GM18519 (cell line): ENCODE results near the gene HTR4.
A peak's percentile ranks its signal among the peaks of the same experiment; 100 is the strongest.
"Not testable (repeated sequence)": the region's sequence is repeated elsewhere in the genome, so short reads cannot be mapped to it uniquely, and the experiment has no call there.

Experiments
- ATAC-seq: cut with Tn5 transposase; IDR thresholded peaks from one replicate; pipeline ENCODE4 v1.9.1; 2021; ENCODE audit warnings: mild to moderate bottlenecking, moderate library complexity; ENCODE audit not compliant: unreplicated experiment, low FRiP score

The HTR4 gene

DNA sequence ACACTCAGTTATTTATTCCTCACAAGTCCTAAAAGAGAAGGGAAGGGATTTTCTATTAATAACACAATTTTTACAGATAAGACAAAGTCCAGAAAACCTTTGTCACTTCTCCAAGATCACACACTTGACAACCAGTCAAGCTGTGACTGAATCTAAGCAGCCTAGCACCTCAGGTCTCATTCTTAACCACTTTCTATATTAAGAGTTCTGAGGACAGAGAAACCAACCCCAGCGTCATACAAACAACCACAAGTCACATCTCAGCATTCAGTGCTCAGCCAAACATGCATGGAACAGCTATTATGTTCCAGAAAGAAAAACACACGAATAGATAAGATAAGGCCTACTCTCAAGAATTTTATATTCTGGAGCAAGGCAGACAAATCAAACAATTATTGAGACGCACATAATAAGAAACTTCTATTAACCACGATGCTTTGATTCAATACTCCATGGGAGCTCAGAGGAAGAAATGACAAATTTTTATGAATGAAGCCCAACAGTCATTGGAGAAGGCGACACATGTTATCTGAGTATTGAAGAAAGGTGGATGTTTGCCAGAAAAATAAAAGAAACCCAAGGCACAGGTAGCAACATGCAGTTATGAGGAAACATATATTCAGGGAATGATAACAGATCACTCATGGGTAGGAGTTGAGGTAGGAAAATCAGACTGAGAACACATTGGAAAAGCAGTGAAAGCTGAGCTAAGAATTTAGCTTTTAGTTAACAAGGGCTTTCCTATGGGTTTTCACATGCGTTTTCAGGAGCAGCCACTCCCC lies 113.1 kb downstream of the HTR4 start:
- ATAC-seq = peak; percentile 76

DNA sequence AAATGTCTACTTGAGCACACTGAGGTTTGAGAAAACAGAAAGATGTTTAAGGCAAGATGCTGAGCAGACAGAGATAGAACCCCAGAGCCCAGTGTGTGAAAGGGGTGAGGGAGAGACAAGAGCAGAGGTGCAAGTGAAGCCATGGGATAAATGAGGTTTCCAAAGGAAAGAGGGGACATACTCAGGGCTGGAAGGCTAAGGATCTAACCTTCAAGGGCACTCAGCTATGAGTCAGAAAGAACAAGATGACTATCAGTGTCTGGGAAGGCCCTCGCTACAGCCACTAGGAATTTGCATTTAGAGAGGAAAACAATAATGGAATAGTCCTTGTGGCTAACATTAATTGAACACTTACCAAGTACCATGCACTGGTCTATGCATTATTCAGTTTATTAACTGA lies 113.7 kb downstream of the HTR4 start:
- no peak for ATAC-seq

DNA sequence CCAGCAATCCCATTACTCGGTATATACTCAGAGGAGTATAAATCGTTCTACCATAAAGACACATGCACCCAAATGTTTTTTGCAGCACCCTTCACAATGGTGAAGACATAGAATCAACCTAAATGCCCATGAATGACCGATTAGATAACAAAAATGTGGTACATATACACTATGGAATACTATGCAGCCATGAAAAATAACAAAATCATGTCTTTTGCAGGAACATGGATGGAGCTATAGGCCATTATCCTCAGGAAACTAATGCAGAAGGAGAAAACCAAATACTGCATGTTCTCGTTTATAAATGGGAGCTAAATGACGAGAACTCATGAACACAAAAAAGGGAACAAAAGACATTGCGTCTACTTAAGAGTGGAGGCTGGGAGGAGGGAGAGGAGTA lies 114.5 kb downstream of the HTR4 start:
- no peak for ATAC-seq

DNA sequence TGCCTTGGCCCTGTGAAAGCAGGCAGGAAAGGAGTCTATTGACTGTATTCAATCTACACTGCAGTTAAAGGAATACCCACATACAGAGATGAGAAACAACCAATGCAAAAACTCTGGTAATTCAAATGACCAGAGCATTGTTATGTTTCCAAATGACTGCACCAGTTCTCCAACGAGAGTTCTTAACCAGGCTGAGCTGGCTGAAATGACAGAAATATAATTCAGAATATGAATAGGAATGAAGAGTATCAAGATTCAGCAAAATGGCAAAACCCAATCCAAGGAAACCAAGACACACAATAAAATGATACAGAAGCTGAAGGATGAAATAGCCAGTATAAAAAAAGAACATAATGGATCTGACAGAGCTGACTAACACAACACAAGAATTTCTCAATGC lies 119.1 kb downstream of the HTR4 start:
- no peak for ATAC-seq

DNA sequence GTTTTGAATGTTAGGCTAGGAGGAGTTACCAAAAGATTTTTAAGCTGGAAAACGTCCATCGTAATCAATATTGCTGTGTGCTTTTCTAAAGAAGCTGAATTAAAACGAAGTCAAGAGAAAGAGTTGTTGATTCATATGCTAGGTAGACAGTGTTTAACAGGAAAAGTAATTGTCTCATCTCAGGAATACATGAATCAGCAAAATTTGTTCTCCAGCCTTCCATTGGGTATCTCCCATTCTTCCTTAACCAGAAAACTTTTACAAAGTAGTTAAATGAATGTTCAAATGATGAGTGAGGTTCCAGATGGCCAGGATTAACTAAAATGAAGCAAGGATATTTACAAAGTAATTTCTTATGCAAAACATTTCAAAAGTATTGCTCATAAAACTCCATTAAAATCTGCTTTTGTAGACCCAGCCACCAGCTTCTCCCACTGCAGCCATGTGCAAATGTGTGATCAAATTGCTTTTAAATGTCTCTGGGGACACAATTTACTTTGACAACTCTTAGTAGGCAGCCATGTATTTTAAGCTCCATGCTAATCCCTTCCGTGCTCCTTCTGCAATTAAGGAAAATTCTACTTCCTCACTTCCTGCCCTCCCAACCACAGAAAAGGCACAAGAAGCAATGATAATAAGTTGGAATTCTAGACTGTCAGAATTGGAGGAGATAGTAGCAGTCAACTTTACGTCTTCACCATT lies 121.2 kb downstream of the HTR4 start:
- no peak for ATAC-seq

DNA sequence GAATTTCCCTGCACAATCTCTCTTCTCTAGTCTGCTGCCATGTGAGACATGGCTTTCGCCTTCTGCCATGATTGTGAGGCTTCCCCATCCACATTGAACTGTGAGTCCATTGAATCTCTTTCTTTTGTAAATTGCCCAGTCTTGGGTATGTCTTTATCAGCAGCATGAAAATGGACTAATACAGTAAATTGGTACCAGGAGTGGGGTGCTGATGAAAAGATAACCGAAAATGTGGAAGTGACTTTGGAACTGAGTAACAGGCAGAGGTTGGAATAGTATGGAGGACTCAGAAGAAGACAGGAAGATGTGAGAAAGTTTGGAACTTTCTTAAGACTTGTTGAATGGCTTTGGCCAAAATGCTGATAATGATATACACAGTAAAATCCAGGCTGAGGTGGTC lies 124.9 kb downstream of the HTR4 start:
- ATAC-seq = not testable (repeated sequence)

DNA sequence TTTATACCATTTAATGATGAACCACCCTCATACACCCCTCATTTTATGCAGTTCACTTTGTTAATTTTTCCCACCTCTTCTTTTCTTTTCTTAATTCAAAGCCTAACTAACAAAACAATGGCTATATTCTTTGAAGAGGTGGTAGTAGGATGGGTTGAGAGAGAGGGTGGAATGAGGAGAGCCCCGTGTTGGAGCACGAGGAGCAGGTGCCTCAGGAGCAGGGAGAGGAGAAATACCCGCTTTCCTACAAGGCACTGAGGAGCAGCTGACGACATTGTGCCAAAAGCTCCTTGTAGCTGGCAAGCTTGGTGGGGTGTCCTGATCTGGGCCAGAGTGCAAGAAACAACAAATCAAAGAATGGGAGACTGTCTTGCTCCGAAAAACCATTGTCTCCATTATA lies 129.6 kb downstream of the HTR4 start:
- ATAC-seq = no peak

DNA sequence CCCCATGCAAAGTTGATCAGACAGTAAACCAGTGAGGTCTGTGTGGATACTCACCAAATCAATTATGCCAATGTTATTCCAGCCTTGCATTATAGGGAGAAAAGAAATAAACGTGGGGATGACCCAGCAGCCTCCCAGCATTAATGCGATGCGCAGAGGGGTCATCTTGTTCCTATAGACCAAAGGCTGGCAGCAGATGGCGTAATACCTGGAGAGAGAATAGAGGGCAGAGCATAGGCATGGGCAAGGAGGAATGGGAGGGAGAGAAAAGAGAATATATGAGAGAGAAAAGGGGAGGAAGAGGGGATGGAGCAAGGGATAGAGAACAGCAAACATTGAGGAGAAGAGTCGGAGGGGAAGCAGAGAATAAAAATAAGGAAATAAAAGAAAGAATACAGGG lies 131.2 kb downstream of the HTR4 start:
- ATAC-seq = no peak

DNA sequence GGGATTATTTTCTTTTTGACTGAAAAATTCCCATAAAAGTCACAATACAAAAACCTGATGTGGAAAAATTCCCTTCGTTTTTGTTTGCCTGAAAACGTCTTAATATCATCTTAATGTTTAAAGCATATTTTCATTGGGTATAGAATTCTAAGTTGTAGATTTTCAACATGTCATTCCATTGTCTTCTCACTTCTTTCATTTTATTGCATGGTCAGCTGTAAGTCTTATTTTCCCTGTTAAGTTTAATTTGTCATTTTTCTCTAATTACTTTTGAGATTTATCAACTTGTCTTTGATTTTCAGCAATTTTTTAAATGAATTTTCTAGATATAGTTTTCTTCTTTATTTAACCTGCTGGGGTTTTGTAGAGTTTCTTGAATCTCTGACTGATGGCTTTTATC lies 138.9 kb downstream of the HTR4 start:
- ATAC-seq = no peak

DNA sequence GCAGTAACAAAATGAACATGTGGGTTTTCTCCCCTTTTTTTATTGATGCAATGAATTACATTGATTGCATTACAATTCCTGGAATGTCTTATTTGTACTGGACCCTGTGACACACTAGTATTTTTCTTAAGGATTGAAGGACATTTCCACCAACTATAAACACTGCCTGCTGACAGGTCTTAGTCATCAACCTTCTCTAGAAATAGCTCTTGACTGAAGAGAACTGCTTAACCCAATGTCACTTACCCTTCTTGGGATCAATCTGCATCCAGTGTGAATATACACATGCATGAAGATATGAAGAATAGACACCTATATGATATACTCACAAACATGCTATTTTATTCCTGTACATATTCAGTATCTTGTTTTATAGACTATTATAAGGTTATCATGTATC lies 140.0 kb downstream of the HTR4 start:
- no peak for ATAC-seq

DNA sequence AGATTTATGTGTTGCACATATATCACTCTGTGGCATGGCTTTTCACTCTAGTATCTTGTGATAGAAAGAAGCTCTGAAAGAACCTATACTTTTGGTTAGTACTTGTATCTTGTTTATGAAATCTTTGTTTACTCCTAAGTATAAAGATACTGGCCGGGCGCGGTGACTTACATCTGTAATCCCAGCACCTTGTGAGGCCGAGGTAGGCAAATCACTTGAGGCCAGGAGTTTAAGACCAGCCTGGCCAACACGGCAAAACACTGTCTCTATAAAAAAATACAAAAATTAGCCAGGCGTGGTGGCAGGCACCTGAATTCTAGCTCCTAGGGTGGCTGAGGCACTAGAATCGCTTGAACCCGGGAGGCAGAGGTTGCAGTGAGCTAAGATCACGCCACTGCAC lies 141.8 kb downstream of the HTR4 start:
- no peak for ATAC-seq

DNA sequence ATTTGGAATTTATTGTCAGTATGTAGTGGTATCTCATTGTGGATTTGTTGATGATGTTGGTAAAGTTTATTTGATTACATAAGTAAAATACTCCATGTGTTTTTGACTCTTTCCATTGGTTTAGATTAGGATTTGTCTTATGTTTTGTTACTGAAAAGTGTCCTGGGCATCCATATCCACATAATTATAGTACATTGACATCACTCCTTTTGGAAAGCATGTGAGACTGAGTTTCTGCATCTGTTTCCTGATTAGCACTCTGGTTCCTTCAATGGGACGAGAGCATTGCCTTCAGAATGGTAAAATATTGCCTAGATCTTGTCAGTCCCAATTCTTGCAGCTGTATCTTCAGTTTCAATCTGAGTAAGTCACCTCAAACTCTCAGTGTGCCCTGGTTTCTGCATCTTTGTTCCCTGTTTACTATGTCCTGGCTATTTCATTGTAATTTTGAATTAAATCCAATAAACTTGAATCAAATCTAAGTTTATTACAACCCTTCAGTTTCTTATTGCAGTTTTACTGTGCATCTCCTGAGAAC lies 142.4 kb downstream of the HTR4 start:
- peak; percentile 75 for ATAC-seq

DNA sequence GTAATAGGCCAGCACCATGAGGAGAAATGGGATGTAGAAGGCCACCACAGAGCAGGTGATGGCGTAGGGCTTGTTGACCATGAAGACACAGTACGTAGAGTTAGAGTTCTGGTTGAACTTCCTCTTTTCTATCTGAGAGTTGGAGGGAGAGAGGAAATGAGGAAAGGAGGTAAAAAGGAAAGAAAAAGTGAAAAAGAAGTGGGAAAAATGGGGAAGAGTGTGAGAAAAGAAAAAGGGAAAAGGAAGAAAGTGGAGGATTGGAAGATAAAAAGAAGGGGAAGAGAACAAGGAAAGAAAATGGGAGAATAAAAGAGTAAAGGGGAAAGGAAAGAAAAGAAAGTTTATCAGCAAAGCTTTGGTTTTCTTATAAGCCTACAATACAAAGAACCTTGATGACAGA lies 144.4 kb downstream of the HTR4 start:
- no peak for ATAC-seq

DNA sequence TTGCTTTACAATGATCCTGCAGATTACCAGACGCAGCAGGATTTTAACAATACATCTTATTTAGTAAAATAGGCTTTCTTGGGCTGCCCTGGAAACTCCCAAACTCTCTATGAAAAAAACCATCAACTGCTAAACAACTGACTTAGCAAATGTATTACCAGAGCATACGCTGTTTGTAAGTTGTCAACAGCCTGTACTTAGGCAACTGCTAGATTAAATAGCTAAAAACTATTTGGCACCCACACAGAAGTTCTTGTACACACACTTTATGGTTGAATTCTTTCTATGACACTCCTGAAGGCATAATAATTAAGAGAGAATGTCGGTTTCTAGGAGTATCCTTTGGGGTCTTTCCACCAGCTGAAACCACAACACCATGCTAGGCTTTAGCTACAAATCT lies 146.7 kb downstream of the HTR4 start:
- no peak for ATAC-seq

DNA sequence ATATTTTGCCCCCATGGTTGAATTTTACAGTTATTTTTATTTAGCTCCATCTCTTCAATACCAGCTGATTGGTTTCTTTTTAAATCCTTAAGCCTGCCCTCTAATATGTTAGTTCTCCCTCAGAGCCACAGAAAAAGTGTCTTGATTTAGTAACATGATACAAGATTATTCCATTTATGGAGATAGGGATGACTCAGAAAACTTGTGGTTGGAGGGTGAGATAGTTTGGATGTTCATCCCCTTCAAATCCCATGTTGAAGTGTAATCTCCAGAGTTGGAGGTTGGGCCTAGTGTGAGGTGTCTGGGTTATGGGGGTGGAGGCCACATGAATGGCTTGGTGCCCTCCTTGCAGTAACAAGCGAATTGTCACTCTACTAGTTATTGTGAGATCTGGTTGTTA lies 154.9 kb downstream of the HTR4 start:
- ATAC-seq = no peak

DNA sequence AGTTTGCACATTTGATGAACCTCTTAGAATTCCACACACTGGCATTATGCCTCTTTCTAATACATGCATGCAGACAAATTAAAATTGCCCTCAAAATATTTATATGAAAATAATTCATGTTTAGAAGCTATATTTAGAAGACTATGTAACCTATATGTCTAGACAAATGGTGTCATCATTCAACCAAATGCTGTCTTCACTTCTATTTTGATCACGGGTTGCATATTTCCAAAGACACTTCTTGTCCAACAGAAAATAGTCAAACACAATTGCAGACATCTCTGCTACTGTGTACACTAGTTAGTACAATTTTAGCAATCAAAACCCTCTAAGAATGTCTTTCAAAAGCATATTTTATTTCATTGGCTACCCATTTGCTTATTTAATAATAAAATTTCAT lies 156.6 kb downstream of the HTR4 start:
- ATAC-seq = no peak

DNA sequence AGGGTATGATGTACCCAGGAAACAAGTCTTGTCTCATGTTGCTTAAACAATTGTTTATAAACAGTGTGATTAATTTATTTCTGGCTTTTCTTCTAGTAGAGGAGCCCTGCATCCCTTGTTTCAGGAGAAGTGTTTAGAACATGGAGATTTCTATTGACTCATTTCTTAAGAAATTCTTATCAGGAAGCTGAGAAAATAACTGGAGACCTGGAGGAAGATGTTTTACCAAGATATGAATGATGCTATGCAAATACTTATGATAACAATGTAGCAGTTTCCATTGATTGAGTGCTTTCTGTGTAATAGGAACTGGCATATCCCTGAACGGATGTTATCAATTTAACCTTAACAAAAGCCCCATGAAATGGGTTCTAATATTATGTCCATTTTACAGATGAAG lies 162.0 kb downstream of the HTR4 start:
- ATAC-seq = no peak

DNA sequence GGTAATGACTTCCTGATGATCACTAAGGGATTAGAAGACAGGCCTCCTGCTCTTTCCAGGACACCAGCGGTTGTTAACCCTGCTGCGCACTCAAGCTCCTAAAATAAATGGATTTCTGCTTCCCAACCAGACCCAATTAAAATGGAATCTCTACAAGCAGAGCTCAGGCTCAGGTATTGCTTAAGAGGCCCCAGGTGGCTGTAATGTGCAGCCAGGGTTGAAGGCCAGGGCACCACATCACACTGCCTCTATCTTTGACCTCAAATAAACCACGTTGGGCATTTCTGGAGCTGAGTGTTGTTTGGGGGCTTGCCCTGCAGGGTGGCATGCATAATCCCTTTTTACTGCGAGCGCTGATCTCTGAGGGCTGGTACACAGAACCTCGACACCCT lies 162.5 kb downstream of the HTR4 start:
- no peak for ATAC-seq

DNA sequence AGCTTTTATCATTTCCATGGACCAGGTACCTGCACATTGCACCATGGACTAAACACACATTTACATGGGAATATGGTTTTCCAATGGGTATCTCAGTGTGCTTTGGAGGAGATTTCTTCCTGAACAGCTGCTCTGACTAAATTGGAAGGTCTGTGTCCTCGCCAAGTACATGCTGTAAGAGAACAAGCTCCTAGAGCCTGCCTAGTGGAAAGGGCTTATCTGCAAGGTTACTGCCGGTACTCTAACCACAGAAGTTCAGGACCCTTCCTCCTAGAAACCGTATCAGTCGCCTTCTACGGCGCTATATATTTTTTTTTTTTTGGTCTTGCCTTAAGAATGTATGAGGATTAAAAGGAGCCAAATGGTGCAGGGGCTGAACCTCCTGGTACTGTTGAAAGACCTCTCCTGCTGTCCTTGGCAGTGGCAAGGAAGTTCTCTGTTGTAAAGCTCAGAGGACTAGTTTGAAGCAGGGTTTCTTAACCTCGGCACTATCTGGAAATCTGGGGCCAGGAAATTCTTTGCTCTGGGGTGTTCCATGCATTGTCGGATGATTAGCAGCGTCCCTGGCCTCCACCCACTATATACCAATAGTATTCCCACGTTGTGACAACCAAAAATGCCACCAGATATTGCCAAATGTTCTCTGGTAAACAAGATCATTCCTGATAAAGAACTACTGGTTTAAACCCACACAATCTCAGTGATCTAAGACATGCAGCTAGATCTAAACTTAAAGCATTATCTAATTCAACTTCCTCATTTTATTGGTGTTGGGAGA lies 163.1 kb downstream of the HTR4 start:
- no peak for ATAC-seq

DNA sequence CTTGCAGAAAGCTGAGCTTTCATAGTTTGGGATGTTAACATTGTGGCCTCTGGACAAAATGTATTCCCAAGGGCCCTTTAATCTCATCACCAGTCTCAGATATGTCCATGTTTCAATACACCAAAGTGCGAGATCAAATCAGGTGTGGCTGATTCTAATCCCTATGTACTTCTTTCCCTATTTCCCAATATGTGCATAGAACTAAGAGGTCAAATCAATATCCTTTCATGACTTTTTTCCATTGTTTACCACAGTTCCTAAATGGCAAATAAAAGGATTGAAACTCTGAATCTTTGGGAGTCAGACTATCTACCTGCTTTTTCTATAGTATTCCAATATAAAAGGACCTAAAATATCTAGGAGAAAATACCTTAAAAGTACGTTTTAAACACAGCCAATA lies 165.6 kb downstream of the HTR4 start:
- ATAC-seq = no peak

DNA sequence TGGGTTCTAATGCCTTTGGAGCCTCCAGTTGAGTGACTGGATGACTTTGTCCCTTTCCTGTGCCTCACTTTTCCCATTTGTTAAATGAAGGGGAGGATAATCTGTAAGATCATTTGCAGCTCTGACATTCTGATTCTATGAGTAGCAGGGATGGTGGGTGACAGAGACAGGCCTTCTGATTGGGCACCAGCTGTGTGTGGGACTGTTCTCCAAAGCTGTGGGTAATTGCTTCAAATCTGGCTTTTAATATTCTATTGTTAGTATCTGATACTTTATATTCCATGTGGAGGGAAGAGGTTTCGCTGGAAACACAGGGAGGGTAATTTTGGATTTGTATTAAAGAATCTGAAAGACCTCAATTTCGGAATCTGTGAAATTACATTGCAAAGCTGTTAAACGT lies 167.9 kb downstream of the HTR4 start:
- no peak for ATAC-seq
